NCI-H2029 (cell line): ENCODE data around the gene CDON.
"Not testable (repeated sequence)": the region's sequence is repeated elsewhere in the genome, so short reads cannot be mapped to it uniquely, and the experiment has no call there.

Experiments
- DNase-seq: peaks from one replicate; lab custom pipeline; 2025; lab: John Stamatoyannopoulos, UW

The CDON gene

GRCh38 chr11:125994509-125994908 lies 68.2 kb downstream of the CDON start:
- no peak for DNase-seq

- no peak for DNase-seq
Measured at GRCh38 chr11:125992893-125993292, 69.8 kb downstream of the CDON start.

- peak; percentile 12 for DNase-seq
Measured at GRCh38 chr11:125990244-125990643, 72.4 kb downstream of the CDON start.

- DNase-seq: no peak
Measured at GRCh38 chr11:125987066-125987641, 75.5 kb downstream of the CDON start.

- not testable (repeated sequence) for DNase-seq
Measured at GRCh38 chr11:125985956-125986355, 76.7 kb downstream of the CDON start.

GRCh38 chr11:125982348-125982730 lies 80.3 kb downstream of the CDON start:
- DNase-seq: no peak

- no peak for DNase-seq
Measured at GRCh38 chr11:125980436-125980835, 82.2 kb downstream of the CDON start.

- DNase-seq: no peak
Measured at GRCh38 chr11:125979511-125979910, 83.2 kb downstream of the CDON start.

- DNase-seq: no peak
Measured at GRCh38 chr11:125978778-125979407, 83.8 kb downstream of the CDON start.

- no peak for DNase-seq
Measured at GRCh38 chr11:125978181-125978716, 84.4 kb downstream of the CDON start.

- DNase-seq: no peak
Measured at GRCh38 chr11:125977333-125977732, 85.3 kb downstream of the CDON start.

- no peak for DNase-seq
Measured at GRCh38 chr11:125976156-125976555, 86.5 kb downstream of the CDON start.

- no peak for DNase-seq
Measured at GRCh38 chr11:125975634-125976033, 87.0 kb downstream of the CDON start.

GRCh38 chr11:125974284-125974683 lies 88.4 kb downstream of the CDON start:
- no peak for DNase-seq

GRCh38 chr11:125971618-125972017 lies 91.0 kb downstream of the CDON start:
- DNase-seq: no peak

- DNase-seq: no peak
Measured at GRCh38 chr11:125968354-125968753, 94.3 kb downstream of the CDON start.

GRCh38 chr11:125967515-125967914 lies 95.2 kb downstream of the CDON start:
- no peak for DNase-seq

GRCh38 chr11:125960771-125961170 lies 101.9 kb downstream of the CDON start:
- peak; percentile 14 for DNase-seq

GRCh38 chr11:125959931-125960330 lies 102.7 kb downstream of the CDON start:
- DNase-seq: peak; percentile 91

- peak; percentile 37 for DNase-seq
Measured at GRCh38 chr11:125959511-125959910, 103.2 kb downstream of the CDON start.

- DNase-seq: no peak
Measured at GRCh38 chr11:125958872-125959400, 103.7 kb downstream of the CDON start.

GRCh38 chr11:125957618-125958332 lies 104.9 kb downstream of the CDON start:
- no peak for DNase-seq
